ENCODE results near the gene DCLRE1B.

The DCLRE1B gene

DNA sequence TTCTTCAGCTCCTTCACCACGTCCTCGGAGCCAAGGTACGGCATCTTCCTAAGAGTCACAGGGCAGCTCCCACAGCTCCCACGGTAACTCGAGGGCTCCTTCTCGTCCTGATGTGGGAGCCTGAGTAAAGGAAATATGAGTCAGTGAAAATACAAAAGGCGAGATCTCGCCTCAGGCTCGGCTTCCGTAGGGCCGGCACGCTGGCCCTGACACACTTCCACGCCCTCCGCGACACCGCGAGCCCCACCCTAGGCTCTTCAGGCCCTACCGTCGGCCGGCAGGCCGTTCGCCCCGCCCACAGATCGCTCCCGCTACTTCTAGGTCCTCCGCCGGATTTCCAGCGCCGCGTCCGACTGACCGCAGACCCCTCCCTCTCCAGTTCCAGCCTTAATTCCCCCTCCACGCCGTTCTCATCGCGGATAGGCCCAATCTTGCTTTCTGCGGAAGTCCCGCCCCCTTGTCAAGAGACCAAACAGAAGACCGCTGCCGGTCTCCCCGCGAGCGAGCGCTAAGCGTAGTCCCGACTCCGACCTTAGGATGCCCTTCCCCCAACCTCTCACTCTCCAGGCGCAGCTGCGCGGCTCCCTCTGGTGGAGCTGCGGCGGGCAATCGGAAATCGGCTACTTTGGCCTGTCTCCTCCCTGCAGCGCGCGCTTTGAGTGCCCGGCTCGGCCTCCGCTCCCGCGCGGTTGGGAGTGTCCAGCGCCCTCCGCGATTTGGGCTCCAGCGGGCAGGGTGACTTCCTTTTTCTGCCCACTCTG is at the start of gene DCLRE1B, which contains the start of gene AP4B1:
DCLRE1B (plus strand) TSS at position 653 of the 761 bp plus-strand sequence. CDS start 261 bp downstream, outside the sequence.
AP4B1 (minus strand) TSS at position 126 of the 761 bp plus-strand sequence; CDS start at position 44, 82 bp downstream.
- peak; percentile 87 to 91 for DNase-seq (ENCODE audit: low read depth in 1 of 2, low spot score in 1 of 2)

DNA sequence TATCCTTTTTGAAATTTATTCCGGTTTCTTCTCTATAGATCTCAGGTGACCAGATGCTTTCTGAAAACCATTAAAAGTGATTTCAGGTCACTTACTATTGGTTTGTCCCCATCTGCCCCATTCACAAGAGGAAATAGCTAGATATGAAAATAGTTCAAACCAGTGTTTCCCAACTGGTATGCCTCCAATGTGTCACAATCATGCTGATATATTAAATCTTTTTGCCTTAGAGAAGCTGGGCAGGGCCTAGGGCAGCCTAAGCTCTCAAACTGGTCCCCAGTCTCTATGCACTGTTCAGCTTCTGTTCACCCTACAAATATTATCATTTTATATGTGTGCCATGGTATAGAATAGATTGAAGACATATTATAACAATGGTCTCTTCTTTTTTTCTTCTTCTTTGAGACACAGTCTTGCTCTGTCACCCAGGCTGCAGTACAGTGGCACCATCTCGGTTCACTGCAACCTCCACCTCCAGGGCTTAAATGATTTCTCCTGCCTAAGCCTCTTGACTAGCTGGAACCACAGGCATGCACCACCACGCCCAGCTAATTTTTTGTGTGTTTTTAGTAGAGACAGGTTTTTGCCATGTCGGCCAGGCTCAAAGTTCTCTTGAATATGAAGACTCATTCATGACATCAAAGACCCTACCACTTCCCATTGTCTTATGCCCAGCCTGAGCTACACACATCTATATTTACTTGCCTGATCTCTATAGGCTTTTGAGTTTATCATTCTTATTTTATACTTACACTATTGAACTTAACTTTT is 49.3 kb upstream of the DCLRE1B start:
- DNase-seq (ENCODE audit: low read depth in 1 of 2, low spot score in 1 of 2) = no peak

DNA sequence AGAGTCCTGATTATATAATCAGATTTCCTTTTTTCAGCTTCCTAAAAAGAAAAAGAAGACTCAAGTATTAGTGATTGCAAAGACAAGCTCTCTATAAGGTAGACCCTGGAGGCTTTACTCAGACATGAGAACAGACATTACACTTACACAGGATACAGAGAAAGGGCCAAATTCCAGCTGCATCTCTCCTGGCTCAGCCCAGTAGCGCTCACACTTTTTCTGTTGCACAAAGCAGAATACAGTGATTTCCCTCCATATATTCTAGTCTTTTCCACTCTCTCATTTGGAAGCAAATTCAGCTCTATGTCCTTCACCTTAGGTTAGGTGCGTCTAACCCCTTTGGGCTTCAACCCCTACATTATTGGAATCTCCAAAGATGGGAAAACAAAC is 48.7 kb upstream of the DCLRE1B start:
- no peak for DNase-seq (ENCODE audit: low read depth in 1 of 2, low spot score in 1 of 2)

DNA sequence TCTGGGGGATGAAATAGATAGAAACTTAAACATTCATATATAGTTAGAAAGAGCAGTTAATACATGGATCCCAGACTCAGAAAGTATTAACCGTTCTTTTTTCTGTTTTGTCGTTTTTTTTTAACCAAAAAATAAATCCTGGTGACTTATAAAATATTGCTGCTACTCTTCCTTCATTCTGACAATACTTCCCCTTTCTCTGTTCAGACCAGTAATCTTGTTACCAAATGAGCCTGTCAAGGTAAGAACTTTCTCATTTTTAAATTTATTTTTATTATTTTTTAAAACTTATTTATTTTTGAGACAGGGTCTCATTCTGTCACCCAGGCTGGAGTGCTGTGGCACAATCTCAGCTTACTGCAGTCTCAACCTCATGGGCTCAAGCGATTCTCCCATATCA is 47.4 kb upstream of the DCLRE1B start:
- DNase-seq (ENCODE audit: low read depth in 1 of 2, low spot score in 1 of 2) = no peak

DNA sequence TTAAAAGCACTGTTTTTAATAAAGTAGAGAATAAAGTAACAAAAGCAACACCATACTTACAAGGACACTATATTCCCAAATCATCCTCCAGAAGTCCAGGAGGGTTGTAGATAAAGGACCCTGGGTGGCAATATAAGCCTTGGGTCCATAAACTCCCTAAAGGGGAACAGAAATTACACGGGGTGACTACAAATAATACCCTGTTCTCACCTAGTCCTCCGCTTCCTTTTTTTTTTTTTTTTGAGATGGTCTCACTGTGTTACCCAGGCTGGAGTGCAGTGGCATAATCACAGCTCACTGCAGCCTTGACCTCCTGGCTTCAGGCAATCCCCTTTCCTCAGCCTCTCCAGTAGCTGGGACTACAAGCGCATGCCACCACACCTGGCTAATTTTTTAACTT is 46.7 kb upstream of the DCLRE1B start:
- DNase-seq (ENCODE audit: low read depth in 1 of 2, low spot score in 1 of 2) = no peak

DNA sequence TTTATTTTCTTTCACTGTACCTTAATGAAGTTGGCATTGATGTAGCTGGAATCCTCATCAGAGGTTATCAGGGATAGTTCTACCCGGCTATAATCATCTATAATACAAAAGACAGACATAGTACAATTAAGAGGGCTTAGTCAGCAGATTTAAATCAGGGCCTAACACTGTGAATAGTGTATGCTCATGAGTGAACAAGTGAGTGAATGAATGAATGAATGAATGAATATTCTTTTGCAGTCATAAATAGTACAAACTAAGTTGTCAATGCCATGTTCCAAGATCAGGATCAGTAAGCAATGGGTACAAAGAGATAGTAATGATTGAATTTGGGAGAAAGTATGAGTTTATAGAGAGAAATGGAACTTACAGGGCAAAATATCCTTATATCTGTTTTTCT is 46.1 kb upstream of the DCLRE1B start:
- DNase-seq (ENCODE audit: low read depth in 1 of 2, low spot score in 1 of 2) = no peak

DNA sequence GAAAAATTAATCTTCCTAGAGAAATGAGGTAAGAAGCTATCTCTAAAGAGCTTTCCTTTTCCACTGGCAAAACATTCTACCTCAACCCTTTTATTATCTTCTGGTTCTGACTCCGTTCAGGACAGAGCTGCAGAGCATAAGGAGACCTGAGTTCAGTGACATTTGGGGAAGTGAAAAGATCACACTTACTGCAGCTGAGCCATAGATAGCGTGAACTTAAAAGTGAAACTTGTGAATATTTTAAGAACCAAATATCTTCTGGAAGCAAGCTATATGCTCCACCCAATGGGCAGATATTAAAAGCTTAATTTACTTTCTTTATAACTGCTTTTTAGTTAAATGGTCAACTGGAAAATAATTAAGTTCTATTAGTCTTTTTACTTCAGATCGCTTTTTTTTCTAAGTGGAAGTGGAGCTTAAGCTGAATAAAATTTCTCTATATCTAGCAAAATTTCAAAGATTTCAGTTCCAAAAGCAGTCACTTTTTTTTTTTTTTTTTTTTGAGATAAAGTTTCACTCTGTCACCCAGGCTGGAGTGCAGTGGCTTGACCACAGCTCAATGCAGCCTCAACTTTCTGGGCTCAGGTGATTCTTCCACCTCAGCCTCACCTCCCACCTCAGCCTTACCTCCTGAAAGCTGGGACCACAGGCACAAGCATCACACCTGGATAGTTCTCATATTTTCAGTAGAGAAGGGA is 45.5 kb upstream of the DCLRE1B start:
- DNase-seq (ENCODE audit: low read depth in 1 of 2, low spot score in 1 of 2) = no peak

DNA sequence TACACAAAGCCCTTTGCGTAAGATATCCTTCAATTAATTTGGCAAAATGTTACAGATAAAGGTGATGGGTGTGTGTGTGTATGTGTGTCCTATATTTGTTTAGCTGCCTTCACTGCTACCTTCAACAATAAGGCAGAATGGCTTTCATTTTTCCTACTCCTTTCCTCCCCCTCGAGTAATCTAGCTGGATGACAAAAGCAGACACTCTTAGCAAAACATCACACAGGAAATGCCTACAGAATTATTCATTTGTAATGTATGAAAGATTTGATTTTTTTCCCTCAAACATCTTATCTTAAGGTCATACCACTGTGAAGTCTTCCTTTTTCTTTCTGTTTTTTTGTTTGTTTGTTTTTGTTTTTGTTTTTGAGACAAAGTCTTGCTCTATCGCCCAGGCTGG is 44.2 kb upstream of the DCLRE1B start:
- DNase-seq (ENCODE audit: low read depth in 1 of 2, low spot score in 1 of 2) = no peak

DNA sequence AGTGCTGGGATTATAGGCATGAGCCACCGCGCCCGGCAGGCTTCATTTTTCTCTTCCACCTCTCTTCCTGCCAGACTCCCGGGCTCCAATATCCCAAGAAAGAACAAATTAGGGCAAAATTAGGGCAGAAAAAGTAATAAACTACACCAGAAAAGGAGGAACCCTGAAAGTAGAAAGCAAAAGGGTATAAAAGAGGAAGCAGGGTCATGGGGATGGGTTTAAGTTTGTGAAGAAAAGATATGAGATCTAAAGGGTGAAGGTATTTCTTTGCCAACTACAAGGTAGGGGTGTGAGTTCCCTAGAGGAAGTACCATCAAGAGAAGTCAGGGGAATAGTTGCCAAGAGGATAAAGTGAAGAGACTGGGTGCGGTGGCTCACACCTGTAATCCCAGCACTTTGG is 43.5 kb upstream of the DCLRE1B start:
- DNase-seq (ENCODE audit: low read depth in 1 of 2, low spot score in 1 of 2) = no peak

DNA sequence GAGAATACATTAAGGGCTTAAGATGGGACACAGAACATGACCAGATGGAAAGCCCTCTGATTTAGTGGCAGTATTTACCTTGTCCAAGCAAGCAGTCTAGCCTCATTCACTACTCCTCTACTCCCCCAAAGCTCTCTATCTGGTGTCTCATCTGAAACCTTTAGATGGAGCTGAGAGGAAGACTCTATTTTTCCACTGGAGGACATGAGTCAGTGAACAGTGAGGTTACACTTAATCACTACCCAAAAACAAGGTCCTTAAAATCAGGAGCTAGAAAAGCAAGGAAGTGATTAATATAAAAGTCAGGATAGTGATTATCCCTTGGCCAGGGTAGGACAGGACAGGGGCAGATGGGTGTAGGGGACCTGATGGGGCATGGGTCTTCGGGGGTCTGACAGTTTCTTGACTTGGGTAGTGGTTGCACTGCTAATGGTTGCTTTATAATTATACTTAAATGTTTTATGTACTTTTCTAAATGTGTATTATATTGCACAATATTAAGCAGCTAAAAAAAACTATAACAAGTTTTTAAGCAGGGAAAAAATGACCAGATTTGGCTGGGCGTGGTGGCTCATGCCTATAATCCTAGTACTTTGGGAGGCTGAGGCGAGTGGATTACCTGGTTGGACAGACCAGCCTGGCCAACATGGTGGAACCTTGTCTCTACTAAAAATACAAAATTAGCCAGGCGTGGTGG is 36.6 kb upstream of the DCLRE1B start:
- no peak for DNase-seq (ENCODE audit: low read depth in 1 of 2, low spot score in 1 of 2)

DNA sequence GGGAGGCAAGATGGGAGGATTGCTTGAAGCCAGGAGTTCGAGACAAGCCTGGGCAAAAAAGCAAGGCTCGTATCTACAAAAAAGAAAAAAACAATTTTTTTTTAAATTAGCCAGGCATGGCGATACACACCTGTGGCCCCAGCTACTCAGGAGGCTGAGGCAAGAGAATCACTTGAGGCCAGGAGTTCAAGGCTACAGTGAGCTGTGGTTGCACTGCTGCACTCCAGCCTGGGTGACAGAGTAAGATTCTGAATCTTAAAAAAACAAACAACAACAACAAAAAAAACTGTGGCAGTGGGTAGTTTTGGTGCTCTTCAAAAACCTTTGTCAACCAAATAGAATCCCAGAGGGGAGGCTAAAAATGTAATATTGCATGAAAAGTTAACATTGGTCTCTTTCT is 34.3 kb upstream of the DCLRE1B start:
- DNase-seq (ENCODE audit: low read depth in 1 of 2, low spot score in 1 of 2) = no peak

DNA sequence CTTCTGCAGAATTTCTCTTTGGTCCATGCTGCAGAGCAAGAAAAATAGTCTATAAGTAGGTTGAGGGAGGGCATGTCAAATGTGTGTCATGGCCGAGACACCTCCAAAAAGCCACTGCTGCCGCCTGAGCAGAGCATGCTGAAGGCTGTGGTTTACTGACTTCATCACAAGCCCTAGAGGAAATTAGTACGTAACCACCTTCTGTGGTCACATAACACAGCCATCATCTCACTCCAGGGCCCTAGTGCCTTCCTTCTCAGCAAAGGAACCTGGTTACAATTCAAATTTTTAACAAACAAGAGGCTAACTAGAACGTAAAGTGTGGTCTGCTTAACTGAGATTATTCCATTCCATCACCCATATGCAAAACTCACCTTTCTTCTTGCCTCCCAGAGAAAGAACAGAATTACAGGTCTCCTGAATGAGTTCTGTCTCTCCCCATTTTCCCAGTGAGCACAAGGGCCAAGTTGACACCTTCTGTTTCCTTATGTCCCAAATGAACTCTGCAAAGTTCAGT is 33.5 kb upstream of the DCLRE1B start, which contains the start of gene PTPN22:
PTPN22 (minus strand) TSS at position 116 of the 517 bp plus-strand sequence.
- peak; percentile 57 to 60 for DNase-seq (ENCODE audit: low read depth in 1 of 2, low spot score in 1 of 2)

DNA sequence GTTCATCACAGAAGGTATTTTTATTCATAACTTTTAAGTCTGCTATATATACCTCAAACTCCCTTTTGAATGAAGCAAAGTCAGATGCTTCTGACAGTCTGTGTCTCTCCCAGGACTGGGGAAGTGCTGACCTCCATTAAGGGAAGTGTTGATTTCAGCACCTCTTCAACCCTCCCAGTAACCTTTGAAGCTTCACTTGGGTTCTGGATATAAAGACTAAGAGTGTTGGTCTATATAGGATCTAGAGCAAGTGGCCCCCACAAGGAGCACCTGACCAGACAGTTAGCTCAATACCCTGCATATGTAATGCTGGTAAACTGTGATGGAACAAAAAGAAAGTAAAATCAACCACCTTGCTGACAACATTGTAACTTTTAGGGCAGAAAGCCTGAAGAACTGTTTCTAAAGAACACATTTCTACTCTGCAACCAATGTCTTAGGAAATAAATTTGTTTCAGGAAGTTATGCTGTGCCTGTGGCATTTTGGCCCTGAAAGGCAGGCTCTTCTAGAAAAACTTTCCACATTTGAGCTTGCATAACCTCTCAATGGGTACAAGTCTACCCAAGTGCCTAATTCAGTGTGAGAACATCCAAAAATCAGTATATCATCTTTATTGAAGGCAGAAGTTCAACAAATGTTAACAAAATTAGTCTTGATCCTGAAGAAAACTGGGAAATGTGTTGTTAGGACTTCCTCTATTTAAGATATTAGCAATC is 32.7 kb upstream of the DCLRE1B start:
- no peak for DNase-seq (ENCODE audit: low read depth in 1 of 2, low spot score in 1 of 2)

DNA sequence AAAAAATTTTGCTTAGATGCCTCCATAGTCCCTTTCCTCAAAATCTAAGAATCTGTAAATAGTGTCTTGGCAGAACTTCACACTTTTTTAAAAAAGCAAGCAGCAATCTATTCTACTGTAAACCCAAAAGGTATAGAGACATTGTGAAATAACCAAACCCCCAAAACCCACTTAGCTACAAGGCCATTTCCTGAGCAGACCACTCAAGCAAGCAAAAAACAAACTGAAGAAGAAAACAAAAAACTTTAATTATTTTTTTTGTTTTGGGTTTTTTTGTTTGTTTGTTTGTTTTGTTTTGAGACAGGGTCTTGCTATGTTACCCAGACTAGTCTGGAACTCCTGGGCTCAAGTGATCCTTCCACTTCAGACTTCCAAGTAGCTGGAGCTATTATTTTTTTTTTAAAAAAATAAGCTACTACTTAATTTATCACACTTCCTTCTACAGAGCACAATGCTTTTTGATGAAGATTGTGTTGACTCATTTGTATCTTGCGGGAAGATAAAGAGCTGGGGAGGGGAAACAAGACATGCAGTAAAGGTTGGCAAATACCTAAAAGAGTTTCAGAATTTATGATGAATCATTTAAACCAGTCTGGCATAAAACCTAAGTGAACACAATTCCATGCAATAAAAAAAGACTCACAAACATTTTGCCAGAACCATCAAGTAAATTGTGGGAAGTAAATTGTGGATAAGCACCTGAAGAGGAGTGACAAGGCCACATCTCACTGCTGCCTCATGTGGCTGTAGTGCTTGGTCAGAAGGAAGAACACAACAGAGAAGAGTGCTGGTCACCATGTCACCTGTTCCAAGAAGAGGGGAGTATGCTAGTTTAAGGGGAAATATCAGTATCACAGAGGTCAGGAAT is 30.9 kb upstream of the DCLRE1B start:
- no peak for DNase-seq (ENCODE audit: low read depth in 1 of 2, low spot score in 1 of 2)

DNA sequence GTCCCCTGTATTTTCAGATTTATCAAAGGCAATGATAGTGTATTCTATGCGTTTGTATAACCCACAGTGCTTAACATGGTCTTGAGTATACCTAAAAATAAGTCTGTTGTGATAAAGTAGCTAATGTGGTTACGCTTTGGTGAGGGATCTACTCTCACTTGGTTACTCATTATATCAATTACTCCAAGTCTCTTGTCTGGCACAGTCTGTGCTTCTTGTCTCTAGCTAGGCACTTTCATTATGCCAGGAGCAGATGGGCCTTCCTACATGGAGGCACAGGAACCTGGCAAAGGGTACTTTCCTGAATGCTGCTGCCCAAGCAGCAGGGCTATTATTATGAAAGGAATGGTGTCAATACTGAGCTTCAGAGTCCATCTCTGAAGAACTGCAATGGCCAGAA is 29.4 kb upstream of the DCLRE1B start:
- DNase-seq (ENCODE audit: low read depth in 1 of 2, low spot score in 1 of 2) = no peak

DNA sequence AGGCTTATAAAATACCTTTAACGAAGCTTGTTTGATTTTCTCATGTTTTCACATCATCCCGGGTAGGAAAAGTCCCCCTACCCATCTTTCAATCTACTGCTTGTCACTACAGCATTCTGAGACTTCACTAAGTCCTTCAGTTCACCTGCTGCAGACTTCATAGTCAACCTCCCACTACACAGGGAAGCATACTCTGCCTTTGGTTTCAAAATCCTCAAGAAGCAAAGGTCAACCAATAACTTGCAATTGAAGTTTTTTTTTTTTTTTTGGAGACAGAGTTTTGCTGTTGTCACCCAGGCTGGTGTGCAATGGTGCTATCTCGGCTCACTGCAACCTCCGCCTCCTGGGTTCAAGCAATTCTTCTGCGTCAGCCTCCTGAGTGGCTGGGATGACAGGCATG is 28.9 kb upstream of the DCLRE1B start:
- DNase-seq (ENCODE audit: low read depth in 1 of 2, low spot score in 1 of 2) = no peak

DNA sequence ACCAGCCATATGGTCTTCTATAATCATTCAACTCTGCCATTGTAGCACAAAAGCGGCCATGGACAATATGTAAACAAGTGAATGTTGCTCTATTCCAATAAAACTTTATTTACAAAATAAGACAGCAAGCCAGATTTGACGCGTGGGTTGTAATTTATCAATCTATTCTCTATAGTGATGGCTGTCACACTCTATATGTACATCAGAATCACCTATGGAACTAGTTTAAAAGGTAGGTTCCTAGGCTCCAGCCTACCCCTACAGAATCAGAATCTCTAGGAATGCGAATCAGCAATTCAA is 25.4 kb upstream of the DCLRE1B start:
- no peak for DNase-seq (ENCODE audit: low read depth in 1 of 2, low spot score in 1 of 2)

DNA sequence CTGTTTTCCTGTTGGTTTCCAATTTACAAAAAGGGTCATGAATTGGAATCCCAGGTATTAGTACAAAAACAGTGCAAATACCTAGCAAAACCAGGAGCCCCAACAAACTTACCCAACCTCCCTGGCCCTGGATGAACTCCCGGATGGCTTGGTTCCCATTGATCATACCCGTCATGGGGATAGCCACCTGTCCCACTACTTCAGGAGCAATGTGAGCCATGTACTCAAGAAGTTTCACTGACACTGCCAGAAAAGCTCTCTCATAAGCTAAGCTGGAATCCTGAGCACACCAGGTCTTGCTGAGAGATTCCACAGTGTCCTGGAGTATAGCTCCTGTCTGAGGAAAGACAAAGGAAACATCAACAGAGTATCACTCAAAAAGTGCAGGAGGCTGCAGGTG is 23.5 kb upstream of the DCLRE1B start:
- no peak for DNase-seq (ENCODE audit: low read depth in 1 of 2, low spot score in 1 of 2)

Measured in stimulated activated CD4-positive, alpha-beta T cell treated with anti-CD3 and anti-CD28 coated beads, Interleukin-15, amount 100 ng/mL, for 1 hour (primary cell).